K562 (cell line): ENCODE measurements around the gene TRMT2A. TPM values are rescaled to one million over a fixed set of nuclear protein-coding genes. Genes with fewer than 3 reads are reported as not detected.

Source experiments
- ATF1 ChIP-seq, 2 experiments: fragments of 450-650 bp in 1 of 2; IDR thresholded peaks; 2 replicates each; pipeline ENCODE4 v1.6.1; 2016; ENCODE audit warnings: missing compliant biosample characterization in 1 of 2, missing genetic modification characterization in 1 of 2
- CBFB ChIP-seq: sonication (generic); formaldehyde crosslinking; IDR thresholded peaks from 2 replicates; pipeline ENCODE4 v1.4.0; 2020; ENCODE audit warnings: mild to moderate bottlenecking, missing genetic modification reagents
- CREB1 ChIP-seq, 2 experiments: sonication (generic) in 1 of 2; formaldehyde crosslinking in 1 of 2; IDR thresholded peaks; 2 replicates each; pipeline versions ENCODE4 v1.6.1 to v1.8.0; 2012 to 2022; ENCODE audit warnings: inconsistent platforms in 1 of 2, mild to moderate bottlenecking in 1 of 2, missing genetic modification reagents in 1 of 2, moderate library complexity in 1 of 2
- CTCF ChIP-seq, 3 experiments: IDR thresholded peaks in 2 of 3; conservative IDR thresholded peaks in 1 of 3; 2 replicates each; pipeline ENCODE4 v1.5.1; 2011 to 2012; ENCODE audit warnings: low read length in 3 of 3, mild to moderate bottlenecking in 3 of 3, control low read depth in 2 of 3, improper control_type of control experiment in 1 of 3, inconsistent platforms in 1 of 3, low read depth in 1 of 3, mixed read lengths in 1 of 3, moderate library complexity in 1 of 3; ENCODE audit not compliant: insufficient read depth in 2 of 3
- HIVEP1 ChIP-seq: fragments of 250-450 bp; sonication (Bioruptor Pico); IDR thresholded peaks from 2 replicates; pipeline ENCODE4 v1.4.0; 2020; ENCODE audit warnings: mild to moderate bottlenecking
- JUND ChIP-seq, 2 experiments: IDR thresholded peaks; 2 replicates in 1 of 2; 3 replicates in 1 of 2; pipeline ENCODE4 v1.6.1; 2011; ENCODE audit warnings: borderline replicate concordance in 2 of 2, low read depth in 2 of 2, low read length in 2 of 2, improper control_type of control experiment in 1 of 2, missing biosample characterization in 1 of 2, missing genetic modification characterization in 1 of 2, missing genetic modification reagents in 1 of 2
- MAX ChIP-seq: sonication (generic); formaldehyde crosslinking; IDR thresholded peaks from 2 replicates; pipeline ENCODE4 v1.9.0; 2022; ENCODE audit warnings: mild to moderate bottlenecking, missing genetic modification reagents
- MAZ ChIP-seq, 2 experiments: fragments of 450-650 bp in 1 of 2; sonication (generic) in 1 of 2; formaldehyde crosslinking; IDR thresholded peaks in 1 of 2; conservative IDR thresholded peaks in 1 of 2; 2 replicates each; pipeline versions ENCODE4 v1.4.0 to v1.5.0; 2020; ENCODE audit warnings: mild to moderate bottlenecking in 1 of 2, missing genetic modification reagents in 1 of 2
- XRCC5 ChIP-seq: fragments of 200-400 bp; formaldehyde crosslinking; IDR thresholded peaks from 2 replicates; pipeline ENCODE4 v1.6.1; 2017; ENCODE audit warnings: low read depth, mild to moderate bottlenecking, low read length
- YY1 ChIP-seq, 3 experiments: IDR thresholded peaks; 2 replicates each; pipeline ENCODE4 v1.6.1; 2011; ENCODE audit warnings: low read length in 2 of 3, mild to moderate bottlenecking in 2 of 3, moderate library complexity in 2 of 3, borderline replicate concordance in 1 of 3, control low read depth in 1 of 3, low read depth in 1 of 3; ENCODE audit not compliant: insufficient read depth in 3 of 3, insufficient replicate concordance in 2 of 3, control insufficient read depth in 1 of 3, insufficient read length in 1 of 3; ENCODE audit errors: extremely low read depth in 1 of 3
- ZFPM2 ChIP-seq: fragments of 250-450 bp; sonication (Bioruptor Pico); IDR thresholded peaks from 2 replicates; pipeline ENCODE4 v1.5.1; 2022; ENCODE audit warnings: mild to moderate bottlenecking
- ZNF57 ChIP-seq: fragments of 450-650 bp; formaldehyde crosslinking; IDR thresholded peaks from 2 replicates; pipeline ENCODE4 v1.4.0; 2020; ENCODE audit warnings: mild to moderate bottlenecking, moderate library complexity
- ZNF695 ChIP-seq: fragments of 450-650 bp; formaldehyde crosslinking; IDR thresholded peaks from 2 replicates; pipeline ENCODE4 v1.4.0; 2020; ENCODE audit warnings: mild to moderate bottlenecking, moderate library complexity
- ZNF699 ChIP-seq: fragments of 250-450 bp; sonication (Bioruptor Pico); IDR thresholded peaks from 2 replicates; pipeline ENCODE4 v1.8.0; 2021; ENCODE audit warnings: mild to moderate bottlenecking, moderate library complexity; ENCODE audit not compliant: insufficient replicate concordance
- ZNF764 ChIP-seq: fragments of 250-450 bp; sonication (Bioruptor Pico); IDR thresholded peaks from 2 replicates; pipeline ENCODE4 v1.4.0; 2020; ENCODE audit warnings: low read depth, mild to moderate bottlenecking, moderate library complexity
- polyA plus RNA-seq, 8 experiments: library from polyadenylated mRNA; depleted of rRNA in 4 of 8; stranded (reverse) in 5 of 8; unstranded in 3 of 8; fragments of >200 nt; fragmentation: Nextera tagmentation in 2 of 8; fragmentation: Illumina TruSeq in 1 of 8; extraction: Ambion mirVana in 2 of 8; extraction: Trizol in 1 of 8; gene quantifications; 2 replicates each; pipeline versions ENCODE4 v1.2.1 to v1.2.3, GENCODE V29; 2011 to 2014; ENCODE audit warnings: inconsistent platforms in 1 of 8, missing spikeins in 1 of 8
- total RNA-seq, 7 experiments: library from RNA; depleted of rRNA in 6 of 7; stranded (reverse); fragments of >200 nt in 6 of 7; fragmentation: Illumina TruSeq in 2 of 7; extraction: Trizol in 2 of 7; gene quantifications; 2 replicates each; pipeline versions ENCODE4 v1.2.1 to v1.2.3, GENCODE V29; 2011 to 2021; ENCODE audit warnings: low replicate concordance in 1 of 7
- TF ChIP-seq, protein P1 (sequence below): fragments of 250-450 bp; sonication (Bioruptor Pico); IDR thresholded peaks from 2 replicates; pipeline ENCODE4 v1.4.0; 2020
- TF ChIP-seq, protein P2 (sequence below): fragments of 150-350 bp; IDR thresholded peaks from 2 replicates; pipeline ENCODE4 v1.6.1; 2014; ENCODE audit warnings: low read depth, mild to moderate bottlenecking, low read length, borderline replicate concordance

Gene TRMT2A
- total and polyA plus RNA-seq, 9 of the 15 experiments (the other 6 are each of a cell fraction or from before 2014, with no cell fraction given), result 1.6 to 265 (median 140) TPM

DNA sequence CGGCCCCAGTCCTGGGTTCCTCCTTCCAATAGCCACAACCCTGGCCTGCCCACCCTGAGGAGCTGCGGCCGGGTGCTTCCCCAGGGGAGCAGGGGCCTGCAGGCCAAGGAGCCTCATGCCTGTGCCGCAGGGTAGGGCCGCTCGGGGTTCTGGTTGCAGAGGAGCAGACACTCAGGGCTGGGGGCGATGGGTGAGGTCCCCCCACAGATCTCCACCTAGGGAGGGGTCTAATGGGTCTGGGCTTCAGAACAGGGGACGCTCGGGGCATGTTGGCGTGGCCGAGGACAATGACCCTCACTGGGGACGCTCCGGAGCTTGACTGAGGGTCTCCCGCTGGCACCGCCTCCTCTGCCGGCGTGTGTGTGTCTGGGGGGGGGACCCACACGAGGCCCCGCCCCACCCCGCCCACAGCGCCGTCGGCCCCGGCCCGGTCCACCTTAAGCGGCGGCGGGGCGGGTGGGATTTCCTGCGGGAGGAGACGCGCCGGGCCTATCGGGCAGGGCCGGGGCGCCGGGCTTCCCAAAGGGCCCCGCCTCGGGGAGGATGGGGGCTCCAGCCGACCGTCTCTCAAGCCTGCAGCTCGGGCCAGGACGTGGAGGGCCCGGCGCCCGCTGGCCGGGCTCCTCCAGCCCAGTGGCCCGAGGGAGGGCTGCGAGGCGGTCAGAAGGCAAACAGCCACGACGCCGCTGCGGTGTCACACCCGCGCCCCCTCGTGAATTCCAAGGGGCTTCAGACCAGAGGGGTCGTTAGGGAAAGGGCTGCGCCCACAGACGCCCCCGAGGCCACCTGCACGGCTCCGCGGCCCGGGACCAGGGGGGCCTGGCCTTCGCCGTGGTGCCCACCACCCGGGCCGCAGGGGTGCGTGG is 13.9 kb upstream of the TRMT2A start (continued):
- TF ChIP-seq ZFPM2 (CRISPR knock-in tag), result peak; percentile 90; the same call in 1 of the 2 replicates
- peak; percentile 35; the same call in 1 of the 2 replicates for TF ChIP-seq CREB1 (IDR thresholded peaks at IDR 0.05)
- no peak for TF ChIP-seq CREB1 (CRISPR knock-in tag; IDR thresholded peaks at IDR 0.05)
- TF ChIP-seq ZNF764, result 0 out of 2 replicates have a peak, but pooled peaks have one; percentile 28
- 0 out of 2 replicates have a peak, but pooled peaks have one; percentile 70 for TF ChIP-seq ZNF57 (CRISPR knock-in tag)
- TF ChIP-seq MAZ (CRISPR knock-in tag; conservative IDR thresholded peaks at IDR 0.05 in 1 of 2, IDR thresholded peaks at IDR 0.05 in 1 of 2), result peak; percentile 96 to 99
- TF ChIP-seq MAX (CRISPR knock-in tag), result no peak
- peak; percentile 63 for TF ChIP-seq JUND (IDR thresholded peaks at IDR 0.05; ENCODE audit: borderline replicate concordance, low read depth, low read length)
- TF ChIP-seq JUND (tag; IDR thresholded peaks at IDR 0.05; ENCODE audit: borderline replicate concordance, low read depth, low read length), result no peak
- TF ChIP-seq, protein P1, sequence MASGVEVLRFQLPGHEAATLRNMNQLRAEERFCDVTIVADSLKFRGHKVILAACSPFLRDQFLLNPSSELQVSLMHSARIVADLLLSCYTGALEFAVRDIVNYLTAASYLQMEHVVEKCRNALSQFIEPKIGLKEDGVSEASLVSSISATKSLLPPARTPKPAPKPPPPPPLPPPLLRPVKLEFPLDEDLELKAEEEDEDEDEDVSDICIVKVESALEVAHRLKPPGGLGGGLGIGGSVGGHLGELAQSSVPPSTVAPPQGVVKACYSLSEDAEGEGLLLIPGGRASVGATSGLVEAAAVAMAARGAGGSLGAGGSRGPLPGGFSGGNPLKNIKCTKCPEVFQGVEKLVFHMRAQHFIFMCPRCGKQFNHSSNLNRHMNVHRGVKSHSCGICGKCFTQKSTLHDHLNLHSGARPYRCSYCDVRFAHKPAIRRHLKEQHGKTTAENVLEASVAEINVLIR (CRISPR knock-in tag), result peak; percentile 22; the same call in 1 of the 2 replicates
- peak in 1 of 3 experiments; percentile 17 for TF ChIP-seq YY1 (IDR thresholded peaks at IDR 0.05; ENCODE audit: borderline replicate concordance in 1 of 3, control insufficient read depth in 1 of 3, extremely low read depth in 1 of 3, insufficient read depth in 3 of 3, insufficient read length in 1 of 3, insufficient replicate concordance in 2 of 3, low read depth in 1 of 3, low read length in 2 of 3)
- no peak for TF ChIP-seq CBFB (CRISPR knock-in tag)
- peak; percentile 83 for TF ChIP-seq ZNF699
- TF ChIP-seq ATF1 (CRISPR knock-in tag; IDR thresholded peaks at IDR 0.05), result 0 out of 2 replicates have a peak, but pooled peaks have one; percentile 0
- TF ChIP-seq ATF1 (tag; IDR thresholded peaks at IDR 0.05), result peak; percentile 83
- TF ChIP-seq ZNF695 (CRISPR knock-in tag), result peak; percentile 80; the same call in 1 of the 2 replicates
- TF ChIP-seq CTCF (IDR thresholded peaks at IDR 0.05 in 2 of 3, conservative IDR thresholded peaks at IDR 0.05 in 1 of 3; ENCODE audit: insufficient read depth in 2 of 3, low read depth in 1 of 3, low read length in 3 of 3), result no peak
- TF ChIP-seq, protein P2, sequence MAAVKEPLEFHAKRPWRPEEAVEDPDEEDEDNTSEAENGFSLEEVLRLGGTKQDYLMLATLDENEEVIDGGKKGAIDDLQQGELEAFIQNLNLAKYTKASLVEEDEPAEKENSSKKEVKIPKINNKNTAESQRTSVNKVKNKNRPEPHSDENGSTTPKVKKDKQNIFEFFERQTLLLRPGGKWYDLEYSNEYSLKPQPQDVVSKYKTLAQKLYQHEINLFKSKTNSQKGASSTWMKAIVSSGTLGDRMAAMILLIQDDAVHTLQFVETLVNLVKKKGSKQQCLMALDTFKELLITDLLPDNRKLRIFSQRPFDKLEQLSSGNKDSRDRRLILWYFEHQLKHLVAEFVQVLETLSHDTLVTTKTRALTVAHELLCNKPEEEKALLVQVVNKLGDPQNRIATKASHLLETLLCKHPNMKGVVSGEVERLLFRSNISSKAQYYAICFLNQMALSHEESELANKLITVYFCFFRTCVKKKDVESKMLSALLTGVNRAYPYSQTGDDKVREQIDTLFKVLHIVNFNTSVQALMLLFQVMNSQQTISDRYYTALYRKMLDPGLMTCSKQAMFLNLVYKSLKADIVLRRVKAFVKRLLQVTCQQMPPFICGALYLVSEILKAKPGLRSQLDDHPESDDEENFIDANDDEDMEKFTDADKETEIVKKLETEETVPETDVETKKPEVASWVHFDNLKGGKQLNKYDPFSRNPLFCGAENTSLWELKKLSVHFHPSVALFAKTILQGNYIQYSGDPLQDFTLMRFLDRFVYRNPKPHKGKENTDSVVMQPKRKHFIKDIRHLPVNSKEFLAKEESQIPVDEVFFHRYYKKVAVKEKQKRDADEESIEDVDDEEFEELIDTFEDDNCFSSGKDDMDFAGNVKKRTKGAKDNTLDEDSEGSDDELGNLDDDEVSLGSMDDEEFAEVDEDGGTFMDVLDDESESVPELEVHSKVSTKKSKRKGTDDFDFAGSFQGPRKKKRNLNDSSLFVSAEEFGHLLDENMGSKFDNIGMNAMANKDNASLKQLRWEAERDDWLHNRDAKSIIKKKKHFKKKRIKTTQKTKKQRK, result no peak
- TF ChIP-seq HIVEP1 (CRISPR knock-in tag), result peak; percentile 88; the same call in 1 of the 2 replicates
- TF ChIP-seq XRCC5, result no peak
